A673 (cell line): ENCODE measurements around the gene CWF19L2. TPM values are rescaled to one million over a fixed set of nuclear protein-coding genes. Genes with fewer than 3 reads are reported as not detected.

Source experiments
- BruUV-seq: library from RNA; stranded (reverse); fragments of 400-500 nt; replicated peaks from 2 replicates; lab custom pipeline; 2021; lab: Mats Ljungman, UMichigan
- CTCF ChIA-PET: fragments of 300-600 bp; sonication (Branson Sonifier 250); formaldehyde crosslinking; loops from one replicate; lab custom pipeline; 2022; ENCODE audit warnings: antibody characterized with exemption; lab: Charles Lee
- POLR2A ChIA-PET: fragments of 300-600 bp; sonication (Branson Sonifier 250); formaldehyde crosslinking; loops from one replicate; lab custom pipeline; 2022; ENCODE audit warnings: antibody characterized with exemption; ENCODE audit not compliant: low non-redundant PET; lab: Charles Lee
- DNase-seq: peaks from one replicate; pipeline ENCODE4 v3.0.0-alpha.2; 2015; ENCODE audit warnings: low spot score
- H3K27ac ChIP-seq: fragments of 200-600 bp; sonication (generic); 2 replicates; pipeline ENCODE4 v1.5.1; 2016; ENCODE audit warnings: mixed run types, low read depth, mild to moderate bottlenecking, mixed read lengths, antibody characterized with exemption, low read length; ENCODE audit not compliant: poor library complexity, severe bottlenecking
- H3K27me3 ChIP-seq: fragments of 200-600 bp; sonication (generic); replicated peaks from 2 replicates; pipeline ENCODE4 v1.6.1; 2017; ENCODE audit warnings: mixed run types, low read depth, mild to moderate bottlenecking, mixed read lengths, antibody characterized with exemption, low read length; ENCODE audit not compliant: insufficient read depth, poor library complexity
- H3K36me3 ChIP-seq: fragments of 200-600 bp; sonication (generic); 2 replicates; pipeline ENCODE4 v1.6.1; 2016; ENCODE audit warnings: mixed run types, mild to moderate bottlenecking, mixed read lengths, antibody characterized with exemption, low read length; ENCODE audit not compliant: insufficient read depth, poor library complexity, severe bottlenecking
- H3K4me1 ChIP-seq: fragments of 200-600 bp; sonication (generic); 2 replicates; pipeline ENCODE4 v1.6.1; 2017; ENCODE audit warnings: mixed run types, mild to moderate bottlenecking, mixed read lengths, antibody characterized with exemption, low read length; ENCODE audit not compliant: insufficient read depth, poor library complexity, severe bottlenecking
- H3K4me3 ChIP-seq: fragments of 200-600 bp; sonication (generic); 2 replicates; pipeline ENCODE4 v1.5.1; 2016; ENCODE audit warnings: low read depth, mixed run types, mild to moderate bottlenecking, mixed read lengths, low read length; ENCODE audit not compliant: poor library complexity, severe bottlenecking
- H3K9me3 ChIP-seq: fragments of 200-600 bp; sonication (generic); 2 replicates; pipeline ENCODE4 v1.6.1; 2016; ENCODE audit warnings: mixed run types, low read depth, mild to moderate bottlenecking, mixed read lengths, antibody characterized with exemption, low read length; ENCODE audit not compliant: poor library complexity, severe bottlenecking
- CTCF ChIP-seq: fragments of 300-800, 200-600 bp; sonication (generic); conservative IDR thresholded peaks from 2 replicates; pipeline ENCODE4 v1.5.1; 2017; ENCODE audit warnings: low read depth, mild to moderate bottlenecking, antibody characterized with exemption, low read length, moderate library complexity, mixed read lengths
- EZH2 ChIP-seq: fragments of 200-600 bp; sonication (generic); IDR thresholded peaks from 2 replicates; pipeline ENCODE4 v1.6.1; 2017; ENCODE audit warnings: borderline replicate concordance, low read depth, mild to moderate bottlenecking, mixed read lengths, antibody characterized with exemption, low read length; ENCODE audit not compliant: poor library complexity, severe bottlenecking
- intact Hi-C: fragments of 100-400 bp; cut with micrococcal nuclease; formaldehyde crosslinking; loops from one replicate; pipeline ENCODE4 v1.10.0; 2022; ENCODE audit not compliant: unreplicated experiment
- total RNA-seq: library from RNA; stranded (reverse); gene quantifications from 2 replicates; pipeline ENCODE4 v1.2.3, GENCODE V29; 2021

CWF19L2 gene
- total RNA-seq, 1 experiment from 2014 or later: 26.3 TPM

GRCh38 chr11:107359701-107360100 lies 97.9 kb downstream of the CWF19L2 start:
- Histone ChIP-seq H3K27me3 (no peaks in the 10 kb centered on the region), H3K4me3 (no peak overlapping the region), H3K4me1 (no peaks in the 10 kb centered on the region), H3K36me3 (no peaks in the 10 kb centered on the region), H3K9me3 (no peaks in the 10 kb centered on the region), H3K27ac (no peak overlapping the region)
- intact Hi-C loops: no loop called here
- BruUV-seq: no TSS peak
- no peak for DNase-seq
- ChIA-PET CTCF (no interaction called here), POLR2A (no interaction called here)
- no peak for TF ChIP-seq EZH2
- no peak for TF ChIP-seq CTCF

GRCh38 chr11:107357877-107358276 lies 99.7 kb downstream of the CWF19L2 start:
- CTCF ChIA-PET: no interaction called here

GRCh38 chr11:107354780-107355179 lies 102.8 kb downstream of the CWF19L2 start:
- no TSS peak for BruUV-seq

More at GRCh38 chr11:107357877-107358276, 99.7 kb downstream of the CWF19L2 start:
- TF ChIP-seq EZH2 (no peak), CTCF (no peak)
- DNase-seq: no peak
- Histone ChIP-seq H3K4me1 (no peaks in the 10 kb centered on the region), H3K36me3 (no peaks in the 10 kb centered on the region), H3K27ac (no peak overlapping the region), H3K9me3 (no peaks in the 10 kb centered on the region), H3K27me3 (no peaks in the 10 kb centered on the region), H3K4me3 (no peak overlapping the region)
- intact Hi-C loops: no loop called here
- POLR2A ChIA-PET: no interaction called here
- BruUV-seq: no TSS peak

More at GRCh38 chr11:107354780-107355179, 102.8 kb downstream of the CWF19L2 start:
- CTCF ChIA-PET: no interaction called here
- Histone ChIP-seq H3K4me3 (no peak overlapping the region), H3K9me3 (no peaks in the 10 kb centered on the region), H3K4me1 (no peaks in the 10 kb centered on the region), H3K27ac (no peak overlapping the region), H3K27me3 (no peaks in the 10 kb centered on the region), H3K36me3 (no peaks in the 10 kb centered on the region)
- no peak for DNase-seq
- TF ChIP-seq CTCF: no peak
- TF ChIP-seq EZH2: no peak
- POLR2A ChIA-PET: no interaction called here
- intact Hi-C loops: no loop called here
